ENCODE measurements around the gene CDC14A.
"Not testable (repeated sequence)": the region's sequence is repeated elsewhere in the genome, so short reads cannot be mapped to it uniquely, and the experiment has no call there.

Gene CDC14A

DNA sequence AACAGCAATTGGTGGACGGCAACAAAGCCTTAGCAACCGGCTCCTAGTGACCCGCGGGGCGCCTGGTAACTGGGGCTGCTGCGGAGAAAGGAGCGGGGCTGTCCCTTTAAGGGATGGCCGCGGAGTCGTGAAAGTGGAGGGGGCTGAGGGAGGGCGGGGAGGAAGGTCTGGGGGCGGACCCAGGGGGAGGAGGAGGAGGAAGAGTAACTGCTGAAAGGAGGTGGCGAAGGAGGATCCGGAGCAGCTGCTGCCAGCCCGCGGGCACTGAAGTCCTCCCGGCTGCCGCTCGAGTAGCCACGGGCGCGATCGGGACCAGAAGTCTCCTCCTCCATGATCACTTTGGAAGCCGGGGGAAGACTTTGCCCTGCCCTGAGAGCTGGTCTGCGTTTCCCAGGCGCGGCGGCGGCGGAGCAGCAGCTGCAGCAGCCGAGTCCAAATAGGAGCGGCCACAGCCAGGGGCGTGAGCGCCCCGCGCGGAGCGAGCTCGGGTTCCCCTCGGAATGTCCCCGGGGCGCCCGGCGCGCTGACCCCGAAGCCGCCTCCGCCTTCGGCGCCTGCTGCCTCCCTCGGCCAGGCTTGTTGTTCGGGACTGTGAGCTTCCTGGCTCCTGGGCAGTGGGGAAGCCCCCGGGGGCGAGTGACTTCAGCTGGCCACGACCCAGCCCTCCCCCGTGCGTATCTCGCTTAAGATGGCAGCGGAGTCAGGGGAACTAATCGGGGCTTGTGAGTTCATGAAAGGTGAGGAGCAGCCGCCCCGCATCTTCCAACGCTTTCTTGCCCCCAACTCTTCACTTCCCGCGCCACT lies at the start of gene CDC14A:
Gene CDC14A (plus strand): TSS at position 240 of the 804 bp plus-strand sequence. CDS start 449 bp downstream, at position 689.
- peak; percentile 98 for DNase-seq

DNA sequence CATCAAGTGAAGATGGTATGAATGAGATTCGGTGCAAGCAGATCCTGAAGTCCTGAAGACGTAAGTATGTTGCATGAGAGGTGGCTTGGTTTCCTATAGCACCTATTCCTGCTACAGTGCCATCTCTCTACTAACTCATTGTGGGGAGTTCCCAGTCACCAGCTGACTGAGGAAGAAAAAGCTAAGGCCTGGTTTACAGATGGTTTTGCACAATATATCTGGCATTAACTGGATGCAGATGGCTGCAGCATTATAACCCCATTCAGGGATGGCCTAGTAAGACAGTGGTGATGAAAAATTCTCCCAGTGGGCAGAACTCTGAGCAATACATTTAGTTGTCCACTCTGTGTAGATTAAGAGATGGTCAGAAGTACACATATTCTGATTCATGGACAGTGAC lies 49.6 kb upstream of the CDC14A start:
- DNase-seq: no peak

GRCh38 chr1:100304227-100304626 lies 48.1 kb upstream of the CDC14A start:
- no peak for DNase-seq

GRCh38 chr1:100304921-100305320 lies 47.4 kb upstream of the CDC14A start:
- no peak for DNase-seq

- DNase-seq: no peak
These were observed 46.4 kb upstream of the CDC14A start for GRCh38 chr1:100305954-100306353.

DNA sequence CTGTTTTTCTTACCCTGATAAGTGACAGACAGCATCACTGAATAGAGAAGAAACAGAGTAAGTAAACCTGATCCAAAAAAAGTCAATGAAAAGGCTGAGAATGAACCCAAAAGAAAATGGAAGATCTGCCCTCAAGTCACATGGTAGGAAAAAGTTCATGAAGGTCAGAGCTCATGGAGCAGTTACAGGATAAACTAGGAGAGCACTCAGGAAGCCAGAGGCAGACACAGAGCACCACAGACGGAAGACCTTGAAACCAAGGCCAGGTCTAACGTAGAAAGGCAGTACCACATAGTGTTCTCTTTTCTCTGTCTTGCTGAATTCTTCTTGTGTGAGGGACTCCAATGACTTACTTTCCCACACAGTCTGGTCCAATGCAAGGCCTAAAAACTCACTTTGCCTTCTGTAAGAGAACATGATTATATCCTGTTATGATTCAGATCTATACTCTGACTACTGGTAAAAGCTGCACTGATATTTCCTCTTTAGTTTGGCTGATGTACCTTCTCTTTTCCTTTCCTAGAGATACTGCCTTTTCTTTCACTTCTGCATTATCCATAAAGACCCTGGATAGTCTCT lies 45.5 kb upstream of the CDC14A start:
- no peak for DNase-seq

DNA sequence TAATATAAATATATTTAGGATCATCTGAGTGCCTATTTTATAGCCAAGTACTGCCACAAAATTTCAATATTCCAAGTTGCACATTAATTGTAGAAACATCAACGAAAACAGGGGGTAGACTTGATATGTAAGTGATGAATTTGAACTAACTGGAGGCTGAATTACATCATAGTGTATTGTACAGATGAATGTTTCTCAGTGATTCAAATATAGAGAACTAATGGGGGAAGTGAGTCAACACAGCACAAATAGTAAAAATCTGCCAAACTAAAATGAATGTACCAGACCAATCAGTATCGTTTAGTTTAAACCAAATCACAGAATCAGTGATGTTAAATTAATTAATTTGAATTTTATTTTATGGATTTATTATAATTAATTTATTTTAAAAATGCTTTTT lies 43.5 kb upstream of the CDC14A start:
- DNase-seq: no peak

DNA sequence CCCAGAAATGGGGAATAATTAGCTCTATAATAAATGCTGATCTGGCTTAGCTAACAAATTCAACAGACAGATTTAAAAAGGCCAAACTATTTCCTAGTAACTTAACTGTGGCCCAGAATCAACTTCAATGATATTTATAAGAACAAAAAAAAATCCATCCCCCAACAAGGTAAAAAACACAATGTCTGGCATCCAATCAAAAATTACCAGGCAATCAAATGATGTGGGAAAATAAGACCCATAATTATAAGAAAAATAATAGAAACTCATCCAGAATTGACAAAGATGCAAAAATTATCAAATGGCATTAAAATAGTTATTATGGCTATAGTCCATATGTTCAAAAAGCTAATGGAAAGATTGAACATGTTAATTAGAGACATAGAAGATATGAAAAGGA lies 42.4 kb upstream of the CDC14A start:
- no peak for DNase-seq

DNA sequence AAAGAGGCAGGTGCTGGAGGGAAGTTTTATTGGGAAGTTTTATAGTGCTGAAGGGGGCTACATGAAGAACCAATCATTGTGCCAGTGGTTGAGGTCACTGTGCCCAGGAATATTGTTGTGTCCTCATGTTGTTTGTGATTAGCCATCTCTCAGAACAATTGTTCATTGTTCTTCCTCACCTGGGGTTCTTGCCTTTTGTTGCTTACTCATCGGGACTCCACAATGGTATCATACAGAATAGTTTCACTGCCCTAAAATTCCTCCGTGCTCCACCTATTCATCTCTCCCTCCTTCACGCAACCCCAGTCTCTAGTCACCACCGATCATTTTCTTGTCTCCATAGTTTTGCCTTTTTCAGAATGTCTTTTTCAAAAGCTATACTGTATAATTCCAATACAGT lies 38.9 kb upstream of the CDC14A start:
- no peak for DNase-seq

DNA sequence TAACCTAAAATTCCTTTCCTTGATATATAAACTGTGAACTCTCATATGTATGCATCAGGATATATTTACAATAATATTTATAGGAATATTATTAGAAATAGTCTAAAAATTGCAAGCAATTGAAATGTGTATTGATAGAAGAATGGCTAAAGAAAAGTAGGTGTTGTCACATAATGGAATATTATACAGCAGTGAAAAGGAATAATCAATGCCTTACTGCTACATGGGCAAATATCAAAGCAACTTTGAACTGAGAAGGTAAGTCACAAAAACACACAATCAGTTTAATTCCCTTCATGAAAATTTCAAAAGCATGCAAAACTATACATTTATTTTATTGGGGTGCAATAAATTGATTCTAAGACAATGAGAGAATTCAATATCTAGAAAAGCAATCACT lies 35.7 kb upstream of the CDC14A start:
- no peak for DNase-seq

DNA sequence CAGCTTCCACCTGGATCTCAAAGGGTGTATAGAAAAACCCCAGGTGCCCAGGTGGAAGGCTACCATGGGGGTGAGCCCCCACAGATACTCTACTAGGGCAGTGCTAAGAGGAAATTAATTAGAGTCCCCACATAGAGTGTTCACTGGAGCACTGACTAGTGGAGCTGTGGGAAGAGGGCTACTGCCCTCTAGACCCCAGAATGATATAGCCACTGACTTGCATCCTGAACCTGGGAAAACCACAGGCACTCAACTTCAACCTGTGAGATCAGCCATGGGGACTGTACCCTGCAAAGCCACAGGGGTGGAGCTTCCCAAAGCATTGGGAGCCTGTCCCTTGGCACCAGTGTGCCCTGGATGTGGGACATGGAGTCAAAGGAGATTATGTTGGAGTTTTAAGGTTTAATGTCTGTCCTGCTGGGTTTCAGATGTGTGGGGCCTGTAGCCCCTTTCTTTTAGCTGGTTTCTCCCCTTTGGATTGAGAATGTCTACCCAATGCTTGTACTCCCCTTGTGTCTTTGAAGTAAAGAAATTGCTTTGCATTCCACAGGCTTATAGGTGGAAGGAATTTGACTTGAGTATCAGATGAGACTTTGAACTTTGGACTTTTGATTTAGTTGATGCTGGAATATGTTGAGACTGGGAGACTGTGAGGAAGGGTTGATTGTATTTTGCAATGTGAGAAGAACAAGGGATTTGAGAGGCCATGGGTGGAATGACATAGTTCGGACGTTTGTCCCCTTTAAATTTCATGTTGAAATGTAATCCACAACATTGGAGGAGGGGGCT lies 31.8 kb upstream of the CDC14A start:
- no peak for DNase-seq

DNA sequence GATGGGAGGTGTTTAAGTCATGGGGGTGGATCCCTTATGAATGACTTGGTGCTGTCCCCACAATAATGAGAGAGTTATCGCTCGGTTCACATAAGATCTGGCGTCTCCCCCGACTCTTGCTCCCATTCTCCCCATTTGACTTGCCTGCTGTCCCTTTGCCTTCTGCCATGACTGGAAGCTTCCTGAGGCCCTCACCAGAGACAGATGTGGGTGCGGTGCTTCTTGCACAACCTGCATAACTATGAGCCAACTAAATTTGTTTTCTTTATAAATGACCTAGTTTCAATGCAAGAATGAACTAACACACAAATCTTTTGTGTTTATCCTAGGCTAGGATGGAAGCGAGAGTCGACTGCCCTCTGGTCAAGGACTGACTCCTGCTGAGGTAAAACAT lies 31.2 kb upstream of the CDC14A start:
- no peak for DNase-seq

- DNase-seq: no peak
These were observed 30.8 kb upstream of the CDC14A start for GRCh38 chr1:100321506-100321905.

- DNase-seq: no peak
These were observed 29.7 kb upstream of the CDC14A start for GRCh38 chr1:100322436-100323211.

DNA sequence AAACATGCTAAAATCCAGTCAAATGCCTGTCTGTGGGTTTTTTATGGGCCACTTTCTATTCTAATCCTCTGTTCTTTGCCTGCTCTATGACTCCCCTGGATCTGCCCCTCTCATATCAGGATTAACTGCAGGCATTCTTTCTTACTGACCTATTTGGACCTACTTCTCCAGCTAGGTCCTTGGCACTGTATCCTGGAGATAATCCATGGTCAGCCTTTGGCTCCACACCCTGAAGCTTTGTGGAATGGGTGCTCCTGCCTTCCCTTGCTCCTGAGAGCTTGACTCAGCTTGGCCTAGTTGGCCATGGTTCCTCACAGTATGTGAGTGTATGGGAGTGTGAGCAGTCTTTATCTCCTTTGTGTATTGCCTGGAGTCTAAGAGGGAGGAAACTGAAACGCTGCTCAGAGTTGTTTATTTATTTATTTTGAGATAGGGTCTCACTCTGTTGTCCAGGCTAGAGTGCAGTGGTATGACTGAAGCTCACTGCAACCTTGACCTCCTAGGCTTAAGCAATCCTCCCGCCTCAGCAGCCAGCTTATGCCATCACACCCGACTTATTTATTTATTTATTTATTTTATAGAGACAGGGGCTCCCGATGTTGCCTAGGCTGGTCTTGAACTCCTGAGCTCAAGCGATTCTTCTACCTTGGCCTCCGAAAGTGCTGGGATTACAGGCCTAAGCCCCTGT lies 28.7 kb upstream of the CDC14A start:
- no peak for DNase-seq

GRCh38 chr1:100325415-100326324 lies 26.6 kb upstream of the CDC14A start:
- no peak for DNase-seq

DNA sequence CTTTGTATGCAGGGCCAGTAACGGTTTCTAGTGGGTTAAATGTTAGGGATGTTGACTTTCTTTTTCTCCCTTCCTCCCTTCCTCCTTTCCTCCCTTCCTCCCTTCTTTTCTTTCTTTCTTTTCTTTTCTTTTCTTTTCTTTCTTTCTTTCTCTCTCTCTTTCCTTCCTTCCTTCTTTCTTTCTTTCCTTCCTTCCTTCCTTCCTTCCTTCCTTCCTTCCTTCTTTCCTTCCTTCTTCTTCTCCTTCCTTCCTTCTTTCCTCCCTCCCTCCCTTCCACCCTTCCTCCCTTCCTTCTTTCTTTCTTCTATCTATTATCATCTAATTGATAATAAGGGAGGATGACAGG lies 26.0 kb upstream of the CDC14A start:
- not testable (repeated sequence) for DNase-seq

DNA sequence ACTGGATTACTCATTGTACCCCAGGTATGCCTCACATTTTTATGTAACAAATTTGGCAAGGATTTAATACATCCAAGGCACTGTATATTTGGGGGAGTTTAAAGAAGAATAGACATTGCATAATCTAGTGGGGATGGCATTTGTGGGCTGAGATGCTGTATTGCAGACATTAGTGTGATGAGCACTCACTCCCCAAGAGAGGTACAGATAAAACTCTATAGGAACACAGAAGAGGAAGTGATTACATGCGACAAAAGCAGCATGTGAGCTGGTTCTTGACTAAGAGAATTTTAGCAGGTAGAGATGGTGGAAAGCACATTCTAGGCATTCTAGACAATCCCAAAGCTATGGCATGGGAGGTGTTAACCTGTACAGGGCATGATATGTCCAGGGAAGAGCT lies 24.2 kb upstream of the CDC14A start:
- DNase-seq: no peak

- DNase-seq: not testable (repeated sequence)
These were observed 21.2 kb upstream of the CDC14A start for GRCh38 chr1:100331146-100331545.

DNA sequence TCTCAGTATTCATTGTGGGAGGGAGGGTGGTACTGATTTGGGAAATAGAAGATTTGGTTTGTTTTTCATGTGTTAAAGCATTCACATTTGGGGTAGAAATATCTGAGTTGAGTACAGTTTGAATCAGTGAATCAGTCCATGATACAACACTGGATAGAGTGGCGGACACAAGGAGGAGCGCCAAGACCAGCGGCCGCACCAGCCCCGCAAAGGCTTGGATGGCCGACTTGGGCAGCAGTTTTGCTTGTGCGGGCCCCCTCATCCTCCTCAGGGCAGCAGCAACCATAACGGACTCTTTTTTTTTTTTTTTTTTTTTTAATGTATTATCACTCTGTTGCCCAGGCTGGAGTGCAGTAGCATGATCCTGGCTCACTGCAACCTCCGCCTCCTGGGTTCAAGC lies 20.0 kb upstream of the CDC14A start:
- no peak for DNase-seq

DNA sequence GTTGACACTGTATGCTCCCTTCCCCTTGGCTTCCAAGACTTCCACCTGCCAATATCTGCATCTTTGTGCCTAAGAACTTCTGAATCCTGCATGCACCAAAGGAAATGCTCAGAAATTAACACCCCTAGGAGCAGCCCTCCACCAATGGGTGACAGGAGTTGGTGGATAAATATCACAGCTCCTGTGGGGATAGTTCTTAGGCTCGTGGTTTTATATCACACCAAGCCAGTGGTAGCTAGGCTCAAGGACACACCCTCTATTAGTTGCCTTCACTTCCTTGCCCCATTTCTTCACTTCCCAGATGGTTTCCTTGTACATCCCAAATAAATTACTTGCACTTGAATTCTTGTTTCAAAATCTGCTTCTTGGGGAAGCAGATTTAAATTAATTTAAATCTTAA lies 16.9 kb upstream of the CDC14A start:
- no peak for DNase-seq

GRCh38 chr1:100337878-100338277 lies 14.4 kb upstream of the CDC14A start:
- DNase-seq: not testable (repeated sequence)
